ENCODE results near the gene ZNF853. TPM values are rescaled to one million over a fixed set of nuclear protein-coding genes. Genes with fewer than 3 reads are reported as not detected.
A peak's percentile ranks its signal among the peaks of the same experiment; 100 is the strongest.
"Not testable (repeated sequence)": the region's sequence is repeated elsewhere in the genome, so short reads cannot be mapped to it uniquely, and the experiment has no call there.

Gene ZNF853
- total and polyA plus RNA-seq, 10 of the 15 experiments (the other 5 are each of a cell fraction or from before 2014, with no cell fraction given), result 0.04 to 0.26 (median 0.05) TPM; not detected in 4

- ChIA-PET RAD21 (ENCODE audit: unreplicated experiment) (no interaction called here), SMC1A (ENCODE audit: uncharacterized antibody, unreplicated experiment) (no interaction called here), CTCF (interaction anchor here (1.3 kb wide), 1 partner anchor 10 kb away, joined by 4 read pairs; no protein-coding TSS in a partner anchor), POLR2A (interaction anchor here (1.4 kb wide), 1 partner anchor 11 kb away, joined by 3 read pairs; the partner anchor contains the start of gene INTS15)
- no peak overlapping the region for H3K27ac ChIP-seq (ENCODE audit: control insufficient read depth, insufficient read depth)
- peaks cover 7% of the 10 kb centered on the region for H3K79me2 ChIP-seq (ENCODE audit: control insufficient read depth, insufficient read depth, low read length)
- H3K9ac ChIP-seq (ENCODE audit: control insufficient read depth, insufficient read depth, low read length), result no peak overlapping the region
- no peaks in the 10 kb centered on the region for H3K27me3 ChIP-seq (replicated peaks in 1 of 2; ENCODE audit: control insufficient read depth in 2 of 2, insufficient read depth in 2 of 2, low read length in 1 of 2)
- BruUV-seq (replicated peaks), result no TSS peak
- peaks cover 29% of the 10 kb centered on the region for H3K4me1 ChIP-seq (ENCODE audit: control insufficient read depth, insufficient read depth, low read length)
- in situ Hi-C loops (cut with MboI), result no loop called here
- intact Hi-C loops (cut with micrococcal nuclease; ENCODE audit: unreplicated experiment), result loop anchor here (5.0 kb wide), 1 partner anchor 58 kb away; the partner anchor contains the start of gene ZNF316
- no peaks in the 10 kb centered on the region; the same call in 2 of the 3 replicates for H3K9me3 ChIP-seq (replicated peaks; ENCODE audit: control insufficient read depth, insufficient read depth, low read length)
- ATAC-seq (no peak), DNase-seq (ENCODE audit: low read depth, low spot score) (no peak), FAIRE-seq (no peak)
- H3K36me3 ChIP-seq (ENCODE audit: control insufficient read depth in 2 of 2, insufficient read depth in 2 of 2, low read length in 1 of 2), result peaks cover 0 to 12% of the 10 kb centered on the region in 2 experiments; a peak in 2 of 4 replicates
- no peak overlapping the region for H3K4me3 ChIP-seq
- H4K20me1 ChIP-seq (ENCODE audit: control insufficient read depth, insufficient read depth), result no peaks in the 10 kb centered on the region
- TF ChIP-seq, protein P1, sequence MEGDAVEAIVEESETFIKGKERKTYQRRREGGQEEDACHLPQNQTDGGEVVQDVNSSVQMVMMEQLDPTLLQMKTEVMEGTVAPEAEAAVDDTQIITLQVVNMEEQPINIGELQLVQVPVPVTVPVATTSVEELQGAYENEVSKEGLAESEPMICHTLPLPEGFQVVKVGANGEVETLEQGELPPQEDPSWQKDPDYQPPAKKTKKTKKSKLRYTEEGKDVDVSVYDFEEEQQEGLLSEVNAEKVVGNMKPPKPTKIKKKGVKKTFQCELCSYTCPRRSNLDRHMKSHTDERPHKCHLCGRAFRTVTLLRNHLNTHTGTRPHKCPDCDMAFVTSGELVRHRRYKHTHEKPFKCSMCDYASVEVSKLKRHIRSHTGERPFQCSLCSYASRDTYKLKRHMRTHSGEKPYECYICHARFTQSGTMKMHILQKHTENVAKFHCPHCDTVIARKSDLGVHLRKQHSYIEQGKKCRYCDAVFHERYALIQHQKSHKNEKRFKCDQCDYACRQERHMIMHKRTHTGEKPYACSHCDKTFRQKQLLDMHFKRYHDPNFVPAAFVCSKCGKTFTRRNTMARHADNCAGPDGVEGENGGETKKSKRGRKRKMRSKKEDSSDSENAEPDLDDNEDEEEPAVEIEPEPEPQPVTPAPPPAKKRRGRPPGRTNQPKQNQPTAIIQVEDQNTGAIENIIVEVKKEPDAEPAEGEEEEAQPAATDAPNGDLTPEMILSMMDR (IDR thresholded peaks at IDR 0.05 in 2 of 3, conservative IDR thresholded peaks at IDR 0.05 in 1 of 3; ENCODE audit: control insufficient read depth in 2 of 3, extremely low read depth in 1 of 3, insufficient read depth in 1 of 3, low read depth in 3 of 3, low read length in 3 of 3), result peak; percentile 31 to 51 (median 39); a peak in 4 of 6 replicates
- TF ChIP-seq SMARCA5 (IDR thresholded peaks at IDR 0.05), result no peak
- WGBS (ENCODE audit: insufficient coverage, insufficient replicate concordance, low lambda C conversion rate, missing lambda C conversion rate), result 100% methylated on average over 4 of the region's 4 CpGs
- no peak overlapping the region for H3K4me2 ChIP-seq (ENCODE audit: control insufficient read depth, insufficient read depth)
- H2AFZ ChIP-seq (ENCODE audit: control insufficient read depth, low read depth, low read length), result no peak overlapping the region
Measured at GRCh38 chr7:6579446-6579845, 36.0 kb upstream of the ZNF853 start.

DNA sequence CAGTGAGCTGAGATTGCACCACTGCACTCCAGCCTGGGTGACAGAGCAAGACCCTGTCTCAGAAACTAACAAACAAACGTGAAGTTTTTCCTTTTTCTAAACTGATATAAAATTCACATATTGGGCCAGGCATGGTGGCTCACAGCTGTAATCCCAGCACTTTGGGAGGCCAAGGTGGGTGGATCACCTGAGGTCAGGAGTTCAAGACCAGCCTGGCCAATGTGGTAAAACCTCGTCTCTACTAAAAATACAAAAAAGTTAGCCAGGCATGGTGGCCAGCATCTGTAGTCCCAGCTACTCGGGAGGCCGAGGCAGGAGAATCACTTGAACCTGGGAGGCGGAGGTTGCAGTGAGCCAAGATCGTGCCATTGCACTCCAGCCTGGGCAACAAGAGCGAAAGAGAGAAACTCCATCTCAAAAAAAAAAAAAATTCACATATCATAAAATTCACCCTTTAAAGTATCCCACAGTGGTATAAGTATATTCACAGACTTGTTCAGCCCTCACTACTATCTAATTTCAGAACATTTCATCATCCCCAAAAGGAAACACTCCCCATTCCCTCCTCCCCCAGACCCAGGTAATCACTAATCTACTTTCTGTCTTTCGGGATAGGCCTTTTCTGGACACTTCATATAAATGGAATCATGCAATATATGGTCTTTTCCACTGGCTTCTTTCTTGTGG lies 29.5 kb upstream of the ZNF853 start:
- H3K36me3 ChIP-seq (ENCODE audit: control insufficient read depth in 2 of 2, insufficient read depth in 2 of 2, low read length in 1 of 2); H3K27ac ChIP-seq (ENCODE audit: control insufficient read depth, insufficient read depth); H3K9ac ChIP-seq (ENCODE audit: control insufficient read depth, insufficient read depth, low read length); DNase-seq (ENCODE audit: low read depth, low spot score); BruUV-seq (replicated peaks); SMC1A ChIA-PET (ENCODE audit: uncharacterized antibody, unreplicated experiment); FAIRE-seq; H2AFZ ChIP-seq (ENCODE audit: control insufficient read depth, low read depth, low read length); H3K4me3 ChIP-seq; ATAC-seq; H3K9me3 ChIP-seq (replicated peaks; ENCODE audit: control insufficient read depth, insufficient read depth, low read length); H4K20me1 ChIP-seq (ENCODE audit: control insufficient read depth, insufficient read depth); H3K4me2 ChIP-seq (ENCODE audit: control insufficient read depth, insufficient read depth); in situ Hi-C loops (cut with MboI); CTCF ChIA-PET; H3K79me2 ChIP-seq (ENCODE audit: control insufficient read depth, insufficient read depth, low read length); H3K27me3 ChIP-seq (replicated peaks in 1 of 2; ENCODE audit: control insufficient read depth in 2 of 2, insufficient read depth in 2 of 2, low read length in 1 of 2); RAD21 ChIA-PET (ENCODE audit: unreplicated experiment): not testable (repeated sequence)
- intact Hi-C loops (cut with micrococcal nuclease; ENCODE audit: unreplicated experiment), result loop anchor here (10.0 kb wide), 1 partner anchor 731 kb away; no protein-coding TSS in a partner anchor
- WGBS (ENCODE audit: insufficient coverage, insufficient replicate concordance, low lambda C conversion rate, missing lambda C conversion rate), result 90% methylated on average over 8 of the region's 8 CpGs
- H3K4me1 ChIP-seq (ENCODE audit: control insufficient read depth, insufficient read depth, low read length), result peaks cover 16% of the 10 kb centered on the region
- POLR2A ChIA-PET, result interaction anchor here (0.6 to 0.7 kb wide), 2 partner anchors 459 to 728 kb away, joined by 3 to 4 read pairs; no protein-coding TSS in a partner anchor
